Erythroblast (primary cell): ENCODE results near the gene ZBTB11.

Source experiments
- GATA1 ChIP-seq: IDR thresholded peaks from 2 replicates; pipeline ENCODE4 v1.6.1; 2011; ENCODE audit warnings: low read depth, mild to moderate bottlenecking, control low read depth, low read length, moderate library complexity
- POLR2A ChIP-seq: IDR thresholded peaks from 2 replicates; pipeline ENCODE4 v1.6.1; 2011; ENCODE audit warnings: mild to moderate bottlenecking, low read length

- no peak for TF ChIP-seq POLR2A
- no peak for TF ChIP-seq GATA1
Measured at GRCh38 chr3:101603184-101603583, 73.7 kb downstream of the ZBTB11 start.
